IMR-90 (cell line): Measurements from ENCODE around the gene ZNF211. TPM values are rescaled to one million over a fixed set of nuclear protein-coding genes. Genes with fewer than 3 reads are reported as not detected.
A peak's percentile ranks its signal among the peaks of the same experiment; 100 is the strongest.

Experiments
- ATAC-seq: fragments of 200-7000 bp; cut with Tn5 transposase; 2 replicates; pipeline ENCODE4 v1.9.1; 2020; ENCODE audit warnings: low read depth, mild to moderate bottlenecking, moderate library complexity
- BruUV-seq: library from RNA; stranded (reverse); fragments of 400-500 nt; replicated peaks from 2 replicates; lab custom pipeline; 2021; lab: Mats Ljungman, UMichigan
- CTCF ChIA-PET: fragments of 300-600 bp; formaldehyde crosslinking; extraction: SDS; loops from one replicate; lab custom pipeline; 2021; ENCODE audit warnings: antibody characterized with exemption; lab: Yijun Ruan, JAX
- POLR2A ChIA-PET: fragments of 300-600 bp; sonication (Branson Sonifier 250); formaldehyde crosslinking; loops from one replicate; lab custom pipeline; 2022; ENCODE audit warnings: antibody characterized with exemption; ENCODE audit not compliant: unreplicated experiment; lab: Charles Lee
- DNase-seq: peaks from one replicate; pipeline ENCODE4 v3.0.0; 2013
- H2AFZ ChIP-seq: replicated peaks from 2 replicates; pipeline ENCODE3; 2013; ENCODE audit warnings: low read length, mild to moderate bottlenecking; ENCODE audit not compliant: poor library complexity
- H2AK5ac ChIP-seq: 2 replicates; pipeline ENCODE4 v1.6.1; 2013; ENCODE audit warnings: low read depth, low read length, inconsistent platforms
- H2AK9ac ChIP-seq: replicated peaks from 2 replicates; pipeline ENCODE3; 2013; ENCODE audit warnings: mild to moderate bottlenecking, low read depth, low read length, moderate library complexity; ENCODE audit not compliant: poor library complexity
- H2BK120ac ChIP-seq: 2 replicates; pipeline ENCODE4 v1.6.1; 2013; ENCODE audit warnings: low read depth, low read length, inconsistent platforms
- H2BK15ac ChIP-seq: 3 replicates; pipeline ENCODE4 v1.6.1; 2013; ENCODE audit warnings: low read depth, low read length, inconsistent platforms
- H2BK20ac ChIP-seq: 2 replicates; pipeline ENCODE4 v1.6.1; 2013; ENCODE audit warnings: low read depth, mild to moderate bottlenecking, inconsistent platforms, low read length, moderate library complexity
- H2BK5ac ChIP-seq: 2 replicates; pipeline ENCODE4 v1.6.1; 2013; ENCODE audit warnings: mild to moderate bottlenecking, low read depth, low read length, inconsistent platforms; ENCODE audit not compliant: poor library complexity, severe bottlenecking
- H3K14ac ChIP-seq: replicated peaks from 2 replicates; pipeline ENCODE4 v1.6.1; 2013; ENCODE audit warnings: low read depth, low read length, inconsistent platforms
- H3K18ac ChIP-seq: 2 replicates; pipeline ENCODE4 v1.6.1; 2013; ENCODE audit warnings: low read depth, low read length, control low read depth
- H3K23ac ChIP-seq: 2 replicates; pipeline ENCODE4 v1.6.1; 2013; ENCODE audit warnings: low read depth, low read length, inconsistent platforms
- H3K27ac ChIP-seq: 2 replicates; pipeline ENCODE4 v1.5.1; 2013; ENCODE audit warnings: mild to moderate bottlenecking, control low read depth, low read length; ENCODE audit not compliant: insufficient read depth
- H3K27me3 ChIP-seq: 2 replicates; pipeline ENCODE4 v1.6.1; 2013; ENCODE audit warnings: low read length; ENCODE audit not compliant: control insufficient read depth, insufficient read depth
- H3K36me3 ChIP-seq: 2 replicates; pipeline ENCODE4 v1.6.1; 2013; ENCODE audit warnings: low read length, mixed read lengths; ENCODE audit not compliant: control insufficient read depth, insufficient read depth
- H3K4ac ChIP-seq: 2 replicates; pipeline ENCODE4 v1.6.1; 2013; ENCODE audit warnings: low read depth, low read length, inconsistent platforms
- H3K4me1 ChIP-seq: 2 replicates; pipeline ENCODE4 v1.6.1; 2013; ENCODE audit warnings: low read length, mixed read lengths; ENCODE audit not compliant: control insufficient read depth, insufficient read depth
- H3K4me2 ChIP-seq: 2 replicates; pipeline ENCODE4 v1.6.1; 2013; ENCODE audit warnings: low read depth, mild to moderate bottlenecking, control low read depth, low read length, moderate library complexity
- H3K4me3 ChIP-seq: 2 replicates; pipeline ENCODE4 v1.5.1; 2013; ENCODE audit warnings: low read depth, mild to moderate bottlenecking, control low read depth, low read length, moderate library complexity; ENCODE audit not compliant: insufficient read depth
- H3K56ac ChIP-seq: 2 replicates; pipeline ENCODE4 v1.6.1; 2013; ENCODE audit warnings: low read length, inconsistent platforms; ENCODE audit not compliant: insufficient read depth; ENCODE audit errors: extremely low read depth
- H3K79me1 ChIP-seq, 2 experiments: 2 replicates each; pipeline ENCODE4 v1.6.1; 2013; ENCODE audit warnings: low read length in 2 of 2, inconsistent platforms in 1 of 2, low read depth in 1 of 2
- H3K9ac ChIP-seq: 2 replicates; pipeline ENCODE4 v1.6.1; 2013; ENCODE audit warnings: low read depth, low read length, control low read depth
- H3K9me1 ChIP-seq: 2 replicates; pipeline ENCODE4 v1.6.1; 2013; ENCODE audit warnings: low read length, inconsistent platforms; ENCODE audit not compliant: insufficient read depth
- H3K9me3 ChIP-seq: 2 replicates; pipeline ENCODE4 v1.6.1; 2013; ENCODE audit warnings: low read length; ENCODE audit not compliant: control insufficient read depth, insufficient read depth
- H4K20me1 ChIP-seq: 2 replicates; pipeline ENCODE4 v1.6.1; 2013; ENCODE audit warnings: low read length, inconsistent platforms; ENCODE audit not compliant: insufficient read depth
- H4K5ac ChIP-seq: 2 replicates; pipeline ENCODE4 v1.6.1; 2013; ENCODE audit warnings: mild to moderate bottlenecking, low read depth, low read length, control low read depth
- H4K8ac ChIP-seq, 2 experiments: 2 replicates each; pipeline ENCODE4 v1.6.1; 2013; ENCODE audit warnings: low read depth in 2 of 2, low read length in 2 of 2, control low read depth in 1 of 2, inconsistent platforms in 1 of 2
- H4K91ac ChIP-seq: 2 replicates; pipeline ENCODE4 v1.6.1; 2013; ENCODE audit warnings: low read depth, low read length, inconsistent platforms; ENCODE audit not compliant: insufficient read depth
- BHLHE40 ChIP-seq: fragments of 150-350 bp; IDR thresholded peaks from 2 replicates; pipeline ENCODE4 v1.6.1; 2016; ENCODE audit warnings: mild to moderate bottlenecking, low read depth, low read length
- CHD1 ChIP-seq: IDR thresholded peaks from 2 replicates; pipeline ENCODE4 v1.6.1; 2012; ENCODE audit warnings: low read depth, low read length, improper control_type of control experiment
- ELK1 ChIP-seq: fragments of 150-350 bp; IDR thresholded peaks from 2 replicates; pipeline ENCODE4 v1.6.1; 2016; ENCODE audit warnings: low read depth, mild to moderate bottlenecking, low read length, moderate library complexity, borderline replicate concordance
- FOS ChIP-seq: fragments of 150-350 bp; IDR thresholded peaks from 2 replicates; pipeline ENCODE4 v1.6.1; 2016; ENCODE audit warnings: low read depth, low read length
- MAZ ChIP-seq: IDR thresholded peaks from 2 replicates; pipeline ENCODE4 v1.6.1; 2012; ENCODE audit warnings: low read depth, mild to moderate bottlenecking, low read length, improper control_type of control experiment, moderate library complexity, borderline replicate concordance
- NFE2L2 ChIP-seq: fragments of 150-350 bp; IDR thresholded peaks from 2 replicates; pipeline ENCODE4 v1.6.1; 2016; ENCODE audit warnings: low read depth, mild to moderate bottlenecking, low read length
- POLR2A ChIP-seq: IDR thresholded peaks from 2 replicates; pipeline ENCODE4 v1.6.1; 2012; ENCODE audit warnings: mild to moderate bottlenecking, low read depth, low read length
- RFX5 ChIP-seq: IDR thresholded peaks from 2 replicates; pipeline ENCODE4 v1.8.0; 2012; ENCODE audit warnings: low read depth, mild to moderate bottlenecking, low read length, moderate library complexity
- SMC3 ChIP-seq: fragments of 150-350 bp; IDR thresholded peaks from 2 replicates; pipeline ENCODE4 v1.6.1; 2016; ENCODE audit warnings: low read depth, mild to moderate bottlenecking, antibody characterized with exemption, low read length, moderate library complexity
- WGBS, 2 experiments: methylation state at CpG; one replicate each; pipeline versions ENCODE4 v1.1.5 to v1.1.7; 2013; ENCODE audit warnings: missing lambda C conversion rate in 2 of 2; ENCODE audit not compliant: insufficient read length in 1 of 2; ENCODE audit errors: extremely low coverage in 2 of 2; 5-methylcytosine and 5-hydroxymethylcytosine counted together
- dilution Hi-C: fragments of 300-500 bp; cut with HindIII; formaldehyde crosslinking; loops from one replicate; pipeline ENCODE4 v1.14.3; 2018; ENCODE audit warnings: low sequenced_read_pairs; ENCODE audit not compliant: unreplicated experiment
- in situ Hi-C: fragments of 300-500 bp; cut with MboI; formaldehyde crosslinking; loops from 3 replicates; pipeline ENCODE4 v1.14.3; 2019; ENCODE audit warnings: low sequenced_read_pairs, inconsistent platforms, mixed read lengths
- intact Hi-C: fragments of 100-400 bp; cut with micrococcal nuclease; formaldehyde crosslinking; loops from 2 replicates; pipeline ENCODE4 v1.10.0; 2022
- polyA plus RNA-seq, 3 experiments: library from polyadenylated mRNA; depleted of rRNA; stranded (reverse); fragments of >200 nt; gene quantifications; 2 replicates each; pipeline ENCODE4 v1.2.3, GENCODE V29; 2012; ENCODE audit warnings: low replicate concordance in 1 of 3
- total RNA-seq: library from RNA; depleted of rRNA; stranded (reverse); fragments of >200 nt; gene quantifications from 2 replicates; pipeline ENCODE4 v1.2.3, GENCODE V29; 2012
- TF ChIP-seq, protein P1 (sequence below): conservative IDR thresholded peaks from 2 replicates; pipeline ENCODE4 v1.5.1; 2012; ENCODE audit warnings: mild to moderate bottlenecking, low read depth, low read length, improper control_type of control experiment

ZNF211 gene
- total and polyA plus RNA-seq, 2 of the 4 experiments (the other 2 are of a cell fraction) = 8.7 to 13.1 TPM

DNA sequence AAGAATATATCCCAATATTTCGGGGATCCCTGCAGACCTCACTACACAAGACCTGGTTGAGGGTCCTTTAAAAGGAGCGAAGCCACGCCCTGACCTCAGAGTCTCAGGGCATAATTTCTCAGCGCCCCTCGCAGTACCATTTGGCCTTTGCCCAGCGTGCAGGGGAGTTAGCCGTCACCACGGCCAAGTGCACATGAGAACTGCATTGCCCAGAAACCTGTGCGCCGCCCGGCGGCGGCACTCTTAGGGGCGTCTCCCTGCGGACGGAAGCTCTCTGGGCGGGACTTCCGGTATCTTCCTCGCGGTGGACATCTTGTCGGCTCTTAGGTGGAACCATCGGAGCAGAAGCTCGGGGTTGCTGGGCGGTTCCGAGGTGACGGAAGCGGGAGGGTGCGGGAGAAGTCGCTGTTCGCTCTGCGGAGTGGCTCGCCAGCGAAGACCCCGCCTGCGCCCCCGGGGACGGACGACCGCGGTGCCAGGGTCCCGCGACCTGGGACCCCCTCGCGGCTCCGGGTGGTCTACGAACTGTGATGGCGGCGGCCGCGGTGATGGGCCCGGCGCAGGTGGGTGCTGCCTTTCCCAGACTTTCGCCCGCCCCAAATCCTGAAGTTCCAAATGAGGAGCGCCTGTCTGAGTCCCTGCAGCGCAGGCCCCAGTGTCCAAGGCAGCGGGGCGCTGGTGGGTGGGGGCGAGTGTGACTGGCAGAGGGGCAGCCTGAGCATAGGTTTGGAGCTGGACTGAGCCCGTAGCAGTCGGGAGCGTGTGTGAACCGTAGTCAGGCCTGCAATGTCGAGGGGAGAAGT lies 18.8 kb upstream of the ZNF211 start, which contains the start of gene ZNF134 (continued):
- TF ChIP-seq, protein P1, sequence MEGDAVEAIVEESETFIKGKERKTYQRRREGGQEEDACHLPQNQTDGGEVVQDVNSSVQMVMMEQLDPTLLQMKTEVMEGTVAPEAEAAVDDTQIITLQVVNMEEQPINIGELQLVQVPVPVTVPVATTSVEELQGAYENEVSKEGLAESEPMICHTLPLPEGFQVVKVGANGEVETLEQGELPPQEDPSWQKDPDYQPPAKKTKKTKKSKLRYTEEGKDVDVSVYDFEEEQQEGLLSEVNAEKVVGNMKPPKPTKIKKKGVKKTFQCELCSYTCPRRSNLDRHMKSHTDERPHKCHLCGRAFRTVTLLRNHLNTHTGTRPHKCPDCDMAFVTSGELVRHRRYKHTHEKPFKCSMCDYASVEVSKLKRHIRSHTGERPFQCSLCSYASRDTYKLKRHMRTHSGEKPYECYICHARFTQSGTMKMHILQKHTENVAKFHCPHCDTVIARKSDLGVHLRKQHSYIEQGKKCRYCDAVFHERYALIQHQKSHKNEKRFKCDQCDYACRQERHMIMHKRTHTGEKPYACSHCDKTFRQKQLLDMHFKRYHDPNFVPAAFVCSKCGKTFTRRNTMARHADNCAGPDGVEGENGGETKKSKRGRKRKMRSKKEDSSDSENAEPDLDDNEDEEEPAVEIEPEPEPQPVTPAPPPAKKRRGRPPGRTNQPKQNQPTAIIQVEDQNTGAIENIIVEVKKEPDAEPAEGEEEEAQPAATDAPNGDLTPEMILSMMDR = peak; percentile 39
- TF ChIP-seq NFE2L2 = no peak

DNA sequence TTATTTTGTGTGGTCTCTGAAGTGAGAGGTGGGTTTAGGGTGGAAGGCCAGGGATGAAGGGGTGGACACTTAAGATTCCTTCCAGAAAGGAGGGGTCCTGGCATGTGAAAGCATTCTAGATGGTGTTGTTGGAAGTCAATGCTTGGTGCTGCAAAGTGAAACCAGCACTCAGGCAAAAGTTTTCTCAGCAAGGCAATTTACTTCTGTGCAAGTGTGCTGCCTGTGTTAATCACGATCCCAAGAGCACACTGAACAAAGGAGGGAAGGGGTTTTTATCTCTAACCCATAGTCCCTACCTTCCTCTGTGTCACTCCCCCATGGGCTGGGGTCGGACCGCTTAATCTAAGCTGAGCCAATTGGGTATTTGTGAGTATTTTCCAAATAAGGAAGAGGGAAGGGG lies 17.6 kb upstream of the ZNF211 start:
- DNase-seq (no peak), ATAC-seq (no peak)
- H3K4me3 ChIP-seq = peak overlapping the region; percentile 96; the same call in 1 of the 2 replicates
- H2BK120ac ChIP-seq = no peak overlapping the region
- no peak overlapping the region for H2BK20ac ChIP-seq
- in situ Hi-C loops (no loop called here), intact Hi-C loops (no loop called here), dilution Hi-C loops (no loop called here)
- ChIA-PET POLR2A (no interaction called here), CTCF (no interaction called here)
- H4K8ac ChIP-seq = no peak overlapping the region
- BruUV-seq = no TSS peak
- H3K9me1 ChIP-seq = no peaks in the 10 kb centered on the region
- no peak overlapping the region for H2BK15ac ChIP-seq
- H3K79me1 ChIP-seq = peaks cover 31 to 54% of the 10 kb centered on the region in 2 experiments
- H3K14ac ChIP-seq = no peak overlapping the region
- no CpG with 5 or more reads among the region's 3 CpGs for WGBS, 2 experiments
- no peak overlapping the region for H2BK5ac ChIP-seq
- no peak overlapping the region for H3K18ac ChIP-seq
- H3K23ac ChIP-seq = no peak overlapping the region
- H3K27ac ChIP-seq = no peak overlapping the region
- H3K9ac ChIP-seq = no peak overlapping the region
- H4K20me1 ChIP-seq = no peaks in the 10 kb centered on the region
- peaks cover 48% of the 10 kb centered on the region for H3K36me3 ChIP-seq
- H3K56ac ChIP-seq = no peak overlapping the region
- H3K27me3 ChIP-seq = no peaks in the 10 kb centered on the region
- peak overlapping the region; percentile 94; the same call in 1 of the 2 replicates for H3K4me2 ChIP-seq
- no peak overlapping the region for H2AFZ ChIP-seq
- no peak overlapping the region for H2AK9ac ChIP-seq
- H3K9me3 ChIP-seq = peaks cover 54% of the 10 kb centered on the region
- H3K4me1 ChIP-seq = peaks cover 2% of the 10 kb centered on the region; the same call in 1 of the 2 replicates
- no peak overlapping the region for H3K4ac ChIP-seq
- no peak overlapping the region for H2AK5ac ChIP-seq
- H4K5ac ChIP-seq = no peak overlapping the region
- H4K91ac ChIP-seq = no peak overlapping the region
- TF ChIP-seq ELK1 (no peak), RFX5 (no peak), BHLHE40 (no peak), SMC3 (no peak), NFE2L2 (no peak), MAZ (no peak), CHD1 (no peak), POLR2A (no peak), FOS (no peak)
- TF ChIP-seq, protein P1 = no peak
